Neural progenitor cell (in vitro differentiated cells): ENCODE measurements around the gene ADGRA1. TPM values are rescaled to one million over a fixed set of nuclear protein-coding genes. Genes with fewer than 3 reads are reported as not detected.

ENCODE experiments used
- DNase-seq: peaks from one replicate; pipeline ENCODE4 v3.0.0-alpha.2; 2016; ENCODE audit warnings: low spot score
- H2AFZ ChIP-seq: fragments of 200-600 bp; sonication (generic); replicated peaks from 2 replicates; pipeline ENCODE4 v1.6.1; 2016; ENCODE audit warnings: antibody characterized with exemption
- H3F3A ChIP-seq: fragments of 200-600 bp; sonication (generic); 2 replicates; pipeline ENCODE4 v1.6.1; 2016; ENCODE audit warnings: antibody characterized with exemption, low read depth
- H3K27ac ChIP-seq: fragments of 200-600 bp; sonication (generic); 2 replicates; pipeline ENCODE4 v1.5.1; 2016; ENCODE audit warnings: mild to moderate bottlenecking
- H3K27me3 ChIP-seq: fragments of 200-600 bp; sonication (generic); 2 replicates; pipeline ENCODE4 v1.6.1; 2016; ENCODE audit warnings: mild to moderate bottlenecking, moderate library complexity
- H3K36me3 ChIP-seq: fragments of 200-600 bp; sonication (generic); 2 replicates; pipeline ENCODE4 v1.5.1; 2016
- H3K4me1 ChIP-seq: fragments of 200-600 bp; sonication (generic); 2 replicates; pipeline ENCODE4 v1.6.1; 2016; ENCODE audit warnings: mixed run types
- H3K4me2 ChIP-seq: fragments of 200-600 bp; sonication (generic); 2 replicates; pipeline ENCODE4 v1.6.1; 2016
- H3K4me3 ChIP-seq: fragments of 200-600 bp; sonication (generic); 2 replicates; pipeline ENCODE4 v1.5.1; 2016
- H3K79me2 ChIP-seq: fragments of 200-600 bp; sonication (generic); 2 replicates; pipeline ENCODE4 v1.6.1; 2016; ENCODE audit warnings: low read depth
- H3K9ac ChIP-seq: fragments of 200-600 bp; sonication (generic); 2 replicates; pipeline ENCODE4 v1.6.1; 2016
- H3K9me3 ChIP-seq: fragments of 200-600 bp; sonication (generic); 2 replicates; pipeline ENCODE4 v1.5.1; 2016; ENCODE audit warnings: low read depth
- H4K20me1 ChIP-seq: fragments of 200-600 bp; sonication (generic); 2 replicates; pipeline ENCODE4 v1.6.1; 2016; ENCODE audit warnings: low read depth
- H3K27ac Mint-ChIP-seq: 3 replicates; pipeline ENCODE4 v1.8.0; 2021; ENCODE audit warnings: mixed read lengths
- H3K27me3 Mint-ChIP-seq: 2 replicates; pipeline ENCODE4 v1.8.0; 2022; ENCODE audit warnings: low read depth, mild to moderate bottlenecking, inconsistent platforms, moderate library complexity, mixed read lengths; ENCODE audit not compliant: insufficient read depth
- H3K36me3 Mint-ChIP-seq: 3 replicates; pipeline ENCODE4 v1.8.0; 2021; ENCODE audit warnings: mixed read lengths
- H3K4me1 Mint-ChIP-seq: 3 replicates; pipeline ENCODE4 v1.8.0; 2021; ENCODE audit warnings: mixed read lengths
- H3K4me3 Mint-ChIP-seq: 3 replicates; pipeline ENCODE4 v1.8.0; 2021; ENCODE audit warnings: mild to moderate bottlenecking, moderate library complexity, mixed read lengths
- H3K9me3 Mint-ChIP-seq: 3 replicates; pipeline ENCODE4 v1.8.0; 2020; ENCODE audit warnings: mixed read lengths
- CTCF ChIP-seq: fragments of 200-600 bp; sonication (generic); IDR thresholded peaks from 2 replicates; pipeline ENCODE4 v1.5.1; 2017; ENCODE audit warnings: antibody characterized with exemption, mild to moderate bottlenecking
- EZH2 ChIP-seq: fragments of 200-600 bp; sonication (generic); IDR thresholded peaks from 2 replicates; pipeline ENCODE4 v1.6.1; 2017; ENCODE audit warnings: antibody characterized with exemption, mild to moderate bottlenecking, moderate library complexity
- EZH2phosphoT487 ChIP-seq: fragments of 200-600 bp; sonication (generic); IDR thresholded peaks from 2 replicates; pipeline ENCODE4 v1.6.1; 2017; ENCODE audit warnings: antibody characterized with exemption
- total RNA-seq: library from RNA; depleted of rRNA; stranded (reverse); fragments of >200 nt; gene quantifications from 2 replicates; pipeline ENCODE4 v1.2.3, GENCODE V29; 2015; ENCODE audit warnings: low replicate concordance

The ADGRA1 gene
- total RNA-seq, 1 donor from 2014 or later = not detected

DNA sequence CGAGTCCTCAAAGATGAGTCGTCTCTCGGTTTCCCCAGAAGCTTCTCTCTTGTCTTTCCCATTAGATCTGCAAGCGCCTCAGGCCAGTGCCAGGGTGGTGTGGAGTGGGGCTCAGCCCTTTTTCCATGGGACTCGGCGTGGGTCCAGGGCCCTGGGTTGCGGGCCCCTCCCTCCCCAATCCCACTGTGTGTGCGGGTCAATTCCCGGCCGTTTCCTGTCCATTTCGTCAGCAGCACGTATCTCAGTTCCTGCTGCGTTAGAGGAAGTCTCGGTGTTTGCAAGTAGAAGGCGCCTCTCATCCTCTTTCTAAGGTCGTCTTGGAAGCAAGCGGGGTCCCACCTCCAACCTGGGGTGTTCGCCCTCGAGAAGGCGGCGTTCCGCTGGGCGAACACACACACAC is 25.1 kb upstream of the ADGRA1 start:
- H3K36me3 Mint-ChIP-seq = no peaks in the 10 kb centered on the region
- H3K4me1 Mint-ChIP-seq = peaks cover 18% of the 10 kb centered on the region
- no peak overlapping the region for H2AFZ ChIP-seq
- no peaks in the 10 kb centered on the region for H3K79me2 ChIP-seq
- no peaks in the 10 kb centered on the region for H3K9me3 ChIP-seq
- H3F3A ChIP-seq = no peaks in the 10 kb centered on the region
- H3K4me3 ChIP-seq = no peak overlapping the region
- TF ChIP-seq EZH2 (no peak), CTCF (no peak), EZH2phosphoT487 (no peak)
- no peaks in the 10 kb centered on the region for H4K20me1 ChIP-seq
- no peak overlapping the region for H3K4me2 ChIP-seq
- H3K4me3 Mint-ChIP-seq = no peak overlapping the region
- no peak for DNase-seq
- no peaks in the 10 kb centered on the region for H3K4me1 ChIP-seq
- H3K27ac ChIP-seq = no peak overlapping the region
- peaks cover 3% of the 10 kb centered on the region for H3K9me3 Mint-ChIP-seq
- no peak overlapping the region for H3K27ac Mint-ChIP-seq
- no peak overlapping the region for H3K9ac ChIP-seq
- H3K27me3 ChIP-seq = no peaks in the 10 kb centered on the region
- peaks cover 14% of the 10 kb centered on the region for H3K27me3 Mint-ChIP-seq
- no peaks in the 10 kb centered on the region for H3K36me3 ChIP-seq

- Histone ChIP-seq H3K36me3 (no peaks in the 10 kb centered on the region), H3K4me3 (no peak overlapping the region), H2AFZ (no peak overlapping the region), H3K4me1 (peaks cover 3% of the 10 kb centered on the region), H3K4me2 (no peak overlapping the region), H3K9ac (no peak overlapping the region), H3F3A (no peaks in the 10 kb centered on the region), H3K27me3 (no peaks in the 10 kb centered on the region), H4K20me1 (no peaks in the 10 kb centered on the region), H3K9me3 (no peaks in the 10 kb centered on the region), H3K27ac (no peak overlapping the region), H3K79me2 (no peaks in the 10 kb centered on the region)
- TF ChIP-seq CTCF = no peak
- Mint-ChIP-seq H3K4me3 (no peak overlapping the region), H3K4me1 (peaks cover 16% of the 10 kb centered on the region), H3K27ac (peak overlapping the region; percentile 42), H3K9me3 (peaks cover 3% of the 10 kb centered on the region), H3K36me3 (no peaks in the 10 kb centered on the region), H3K27me3 (peaks cover 6% of the 10 kb centered on the region)
- no peak for DNase-seq
Observed at GRCh38 chr10:133067149-133068105, 20.3 kb upstream of the ADGRA1 start.

- H3K9ac ChIP-seq = no peak overlapping the region
- H3K4me3 ChIP-seq = no peak overlapping the region
- Mint-ChIP-seq H3K4me1 (peaks cover 15% of the 10 kb centered on the region), H3K4me3 (no peak overlapping the region), H3K9me3 (peaks cover 3% of the 10 kb centered on the region), H3K27me3 (peaks cover 8% of the 10 kb centered on the region), H3K36me3 (no peaks in the 10 kb centered on the region), H3K27ac (no peak overlapping the region)
- H3K36me3 ChIP-seq = no peaks in the 10 kb centered on the region
- no peak overlapping the region for H2AFZ ChIP-seq
- peaks cover 4% of the 10 kb centered on the region for H3K4me1 ChIP-seq
- no peak overlapping the region for H3K27ac ChIP-seq
- TF ChIP-seq EZH2phosphoT487 (no peak), EZH2 (no peak), CTCF (no peak)
- no peaks in the 10 kb centered on the region for H3K27me3 ChIP-seq
- H3K79me2 ChIP-seq = no peaks in the 10 kb centered on the region
- DNase-seq = no peak
- no peaks in the 10 kb centered on the region for H4K20me1 ChIP-seq
- H3K9me3 ChIP-seq = no peaks in the 10 kb centered on the region
- H3K4me2 ChIP-seq = no peak overlapping the region
- H3F3A ChIP-seq = no peaks in the 10 kb centered on the region
Observed at GRCh38 chr10:133068111-133069032, 19.4 kb upstream of the ADGRA1 start.
